ENCODE data around the gene ANKS1A.
"Not testable (repeated sequence)": the region's sequence is repeated elsewhere in the genome, so short reads cannot be mapped to it uniquely, and the experiment has no call there.

Gene ANKS1A

GRCh38 chr6:35093783-35094182, 204.7 kb downstream of the ANKS1A start:
- peaks cover 12% of the 10 kb centered on the region for H3K4me1 ChIP-seq (ENCODE audit: control insufficient read depth, insufficient read depth, low read length)
- H3K9me3 ChIP-seq (ENCODE audit: control insufficient read depth, low read length): no peaks in the 10 kb centered on the region
- no peak overlapping the region for H3K9ac ChIP-seq (ENCODE audit: low read length)
- H3K36me3 ChIP-seq (ENCODE audit: control insufficient read depth, insufficient read depth, low read length): no peaks in the 10 kb centered on the region
- H3K4me3 ChIP-seq (ENCODE audit: low read length): no peak overlapping the region
- H3K27me3 ChIP-seq (ENCODE audit: control insufficient read depth, insufficient read depth, low read length): no peaks in the 10 kb centered on the region

DNA sequence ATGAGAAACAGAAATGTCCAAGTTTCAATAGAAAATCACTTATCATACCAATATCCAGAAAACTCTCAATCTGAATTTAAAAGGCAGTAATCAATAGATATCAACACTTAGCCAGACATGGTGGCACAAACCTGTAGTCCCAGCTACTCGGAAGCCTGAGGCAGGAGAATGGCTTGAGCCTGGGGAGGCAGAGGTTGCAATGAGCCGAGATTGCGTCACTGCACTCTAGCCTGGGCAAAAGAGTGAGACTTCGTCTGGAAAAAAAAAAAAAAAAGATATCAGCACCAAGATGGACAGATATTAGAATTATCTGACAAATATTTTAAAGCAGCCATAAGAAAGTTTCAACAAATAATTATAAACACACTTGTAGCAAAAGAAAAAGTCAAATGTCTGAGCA, 205.1 kb downstream of the ANKS1A start:
- no peak overlapping the region for H3K4me3 ChIP-seq (ENCODE audit: low read length)
- H3K36me3 ChIP-seq (ENCODE audit: control insufficient read depth, insufficient read depth, low read length): no peaks in the 10 kb centered on the region
- H3K4me1 ChIP-seq (ENCODE audit: control insufficient read depth, insufficient read depth, low read length): peaks cover 12% of the 10 kb centered on the region
- no peaks in the 10 kb centered on the region for H3K9me3 ChIP-seq (ENCODE audit: control insufficient read depth, low read length)
- H3K9ac ChIP-seq (ENCODE audit: low read length): no peak overlapping the region
- H3K27me3 ChIP-seq (ENCODE audit: control insufficient read depth, insufficient read depth, low read length): no peaks in the 10 kb centered on the region

- Histone ChIP-seq H3K27me3 (ENCODE audit: control insufficient read depth, insufficient read depth, low read length) (no peaks in the 10 kb centered on the region), H3K4me1 (ENCODE audit: control insufficient read depth, insufficient read depth, low read length) (peaks cover 12% of the 10 kb centered on the region), H3K4me3 (ENCODE audit: low read length) (no peak overlapping the region), H3K9ac (ENCODE audit: low read length) (no peak overlapping the region), H3K36me3 (ENCODE audit: control insufficient read depth, insufficient read depth, low read length) (no peaks in the 10 kb centered on the region), H3K9me3 (ENCODE audit: control insufficient read depth, low read length) (no peaks in the 10 kb centered on the region)
Measured at GRCh38 chr6:35096129-35096862, 207.2 kb downstream of the ANKS1A start.

- no peaks in the 10 kb centered on the region for H3K27me3 ChIP-seq (ENCODE audit: control insufficient read depth, insufficient read depth, low read length)
- H3K4me1 ChIP-seq (ENCODE audit: control insufficient read depth, insufficient read depth, low read length): peaks cover 5% of the 10 kb centered on the region
- H3K4me3 ChIP-seq (ENCODE audit: low read length): no peak overlapping the region
- no peaks in the 10 kb centered on the region for H3K9me3 ChIP-seq (ENCODE audit: control insufficient read depth, low read length)
- H3K9ac ChIP-seq (ENCODE audit: low read length): no peak overlapping the region
- no peaks in the 10 kb centered on the region for H3K36me3 ChIP-seq (ENCODE audit: control insufficient read depth, insufficient read depth, low read length)
Measured at GRCh38 chr6:35099116-35099515, 210.1 kb downstream of the ANKS1A start.

GRCh38 chr6:35105078-35105477, 216.0 kb downstream of the ANKS1A start:
- no peak overlapping the region for H3K4me3 ChIP-seq (ENCODE audit: low read length)
- no peaks in the 10 kb centered on the region for H3K27me3 ChIP-seq (ENCODE audit: control insufficient read depth, insufficient read depth, low read length)
- H3K4me1 ChIP-seq (ENCODE audit: control insufficient read depth, insufficient read depth, low read length): peaks cover 4% of the 10 kb centered on the region
- no peak overlapping the region for H3K9ac ChIP-seq (ENCODE audit: low read length)
- H3K36me3 ChIP-seq (ENCODE audit: control insufficient read depth, insufficient read depth, low read length): no peaks in the 10 kb centered on the region
- no peaks in the 10 kb centered on the region for H3K9me3 ChIP-seq (ENCODE audit: control insufficient read depth, low read length)

GRCh38 chr6:35106061-35106460, 217.0 kb downstream of the ANKS1A start:
- not testable (repeated sequence) for H3K36me3 ChIP-seq (ENCODE audit: control insufficient read depth, insufficient read depth, low read length); H3K9me3 ChIP-seq (ENCODE audit: control insufficient read depth, low read length); H3K4me3 ChIP-seq (ENCODE audit: low read length); H3K27me3 ChIP-seq (ENCODE audit: control insufficient read depth, insufficient read depth, low read length); H3K4me1 ChIP-seq (ENCODE audit: control insufficient read depth, insufficient read depth, low read length); H3K9ac ChIP-seq (ENCODE audit: low read length)

GRCh38 chr6:35107208-35107607, 218.2 kb downstream of the ANKS1A start:
- H3K9me3 ChIP-seq (ENCODE audit: control insufficient read depth, low read length); H3K36me3 ChIP-seq (ENCODE audit: control insufficient read depth, insufficient read depth, low read length); H3K4me1 ChIP-seq (ENCODE audit: control insufficient read depth, insufficient read depth, low read length); H3K27me3 ChIP-seq (ENCODE audit: control insufficient read depth, insufficient read depth, low read length); H3K9ac ChIP-seq (ENCODE audit: low read length); H3K4me3 ChIP-seq (ENCODE audit: low read length): not testable (repeated sequence)

DNA sequence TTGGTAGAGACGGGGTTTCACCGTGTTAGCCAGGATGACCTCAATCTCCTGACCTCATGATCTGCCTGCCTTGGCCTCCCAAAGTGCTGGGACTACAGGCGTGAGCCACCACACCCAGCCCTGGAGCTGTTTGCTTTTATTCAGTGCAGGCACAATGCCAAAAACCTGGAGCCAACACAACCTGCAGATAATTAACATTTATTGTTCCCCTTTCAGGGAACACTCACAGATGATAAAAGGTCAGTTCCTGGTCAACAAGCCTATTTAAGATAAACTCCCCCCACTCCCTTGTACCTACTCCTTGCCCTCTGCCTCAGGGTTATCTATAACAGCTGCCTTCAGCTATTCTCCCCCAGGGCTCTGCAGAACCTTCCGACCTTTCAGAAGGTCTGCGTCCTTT, 218.7 kb downstream of the ANKS1A start:
- H3K27me3 ChIP-seq (ENCODE audit: control insufficient read depth, insufficient read depth, low read length); H3K9ac ChIP-seq (ENCODE audit: low read length); H3K4me3 ChIP-seq (ENCODE audit: low read length); H3K9me3 ChIP-seq (ENCODE audit: control insufficient read depth, low read length); H3K4me1 ChIP-seq (ENCODE audit: control insufficient read depth, insufficient read depth, low read length); H3K36me3 ChIP-seq (ENCODE audit: control insufficient read depth, insufficient read depth, low read length): not testable (repeated sequence)

DNA sequence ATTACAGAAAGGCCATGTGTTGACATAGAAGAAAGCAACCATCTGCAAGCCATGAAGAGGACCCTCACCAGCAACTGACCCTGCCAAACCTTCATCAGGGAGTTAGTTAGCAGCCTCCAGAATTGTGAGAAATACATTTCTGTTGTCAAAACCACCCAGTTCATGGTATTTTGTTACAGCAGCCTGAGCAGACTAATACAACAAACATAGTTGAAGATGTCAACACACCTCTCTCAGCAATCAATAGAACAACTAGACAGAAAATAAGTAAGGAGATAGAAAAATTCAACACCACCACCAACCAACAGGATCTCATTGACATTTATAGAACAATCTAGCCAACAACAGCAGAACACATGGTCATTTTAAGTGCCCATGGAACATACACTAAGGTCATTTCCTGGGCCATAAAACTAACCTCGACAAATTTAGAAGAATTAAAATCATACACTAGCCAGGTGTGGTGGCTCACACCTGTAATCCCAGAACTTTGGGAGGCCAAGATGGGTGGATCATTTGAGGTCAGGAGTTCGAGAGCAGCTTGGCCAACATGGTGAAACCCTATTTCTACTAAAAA, 219.3 kb downstream of the ANKS1A start:
- H3K4me3 ChIP-seq (ENCODE audit: low read length): no peak overlapping the region
- H3K9ac ChIP-seq (ENCODE audit: low read length): no peak overlapping the region
- no peaks in the 10 kb centered on the region for H3K27me3 ChIP-seq (ENCODE audit: control insufficient read depth, insufficient read depth, low read length)
- no peaks in the 10 kb centered on the region for H3K9me3 ChIP-seq (ENCODE audit: control insufficient read depth, low read length)
- peaks cover 4% of the 10 kb centered on the region for H3K4me1 ChIP-seq (ENCODE audit: control insufficient read depth, insufficient read depth, low read length)
- H3K36me3 ChIP-seq (ENCODE audit: control insufficient read depth, insufficient read depth, low read length): no peaks in the 10 kb centered on the region

- no peak overlapping the region for H3K4me3 ChIP-seq (ENCODE audit: low read length)
- no peaks in the 10 kb centered on the region for H3K9me3 ChIP-seq (ENCODE audit: control insufficient read depth, low read length)
- no peaks in the 10 kb centered on the region for H3K4me1 ChIP-seq (ENCODE audit: control insufficient read depth, insufficient read depth, low read length)
- no peak overlapping the region for H3K9ac ChIP-seq (ENCODE audit: low read length)
- H3K36me3 ChIP-seq (ENCODE audit: control insufficient read depth, insufficient read depth, low read length): no peaks in the 10 kb centered on the region
- H3K27me3 ChIP-seq (ENCODE audit: control insufficient read depth, insufficient read depth, low read length): no peaks in the 10 kb centered on the region
Measured at GRCh38 chr6:35120746-35121145, 231.7 kb downstream of the ANKS1A start.

- H3K4me1 ChIP-seq (ENCODE audit: control insufficient read depth, insufficient read depth, low read length): no peaks in the 10 kb centered on the region
- no peak overlapping the region for H3K9ac ChIP-seq (ENCODE audit: low read length)
- no peaks in the 10 kb centered on the region for H3K27me3 ChIP-seq (ENCODE audit: control insufficient read depth, insufficient read depth, low read length)
- H3K9me3 ChIP-seq (ENCODE audit: control insufficient read depth, low read length): no peaks in the 10 kb centered on the region
- H3K4me3 ChIP-seq (ENCODE audit: low read length): no peak overlapping the region
- H3K36me3 ChIP-seq (ENCODE audit: control insufficient read depth, insufficient read depth, low read length): no peaks in the 10 kb centered on the region
Measured at GRCh38 chr6:35124356-35124755, 235.3 kb downstream of the ANKS1A start.

- no peaks in the 10 kb centered on the region for H3K9me3 ChIP-seq (ENCODE audit: control insufficient read depth, low read length)
- H3K9ac ChIP-seq (ENCODE audit: low read length): no peak overlapping the region
Measured at GRCh38 chr6:35128042-35128441, 239.0 kb downstream of the ANKS1A start.

DNA sequence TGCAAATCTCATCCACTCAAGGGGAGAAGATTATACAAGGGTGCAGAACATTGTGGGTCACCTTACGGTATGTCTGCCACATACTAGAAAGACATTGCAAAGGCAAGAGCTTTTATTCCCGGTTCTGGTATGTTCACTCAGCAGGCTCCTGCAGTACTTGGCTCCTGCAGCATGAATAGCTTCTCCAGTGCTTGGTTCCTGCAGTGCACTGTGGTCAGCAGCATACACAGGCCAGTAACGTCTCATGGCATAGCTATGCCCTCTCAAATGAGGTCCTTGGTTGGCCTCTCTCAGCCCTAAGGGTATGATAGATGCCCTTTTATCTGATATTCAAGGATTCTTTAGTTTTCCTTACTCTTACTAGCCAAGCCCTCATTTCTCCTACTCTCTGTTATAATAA, 239.4 kb downstream of the ANKS1A start:
- Histone ChIP-seq H3K9ac (ENCODE audit: low read length) (no peak overlapping the region), H3K36me3 (ENCODE audit: control insufficient read depth, insufficient read depth, low read length) (no peaks in the 10 kb centered on the region), H3K4me1 (ENCODE audit: control insufficient read depth, insufficient read depth, low read length) (no peaks in the 10 kb centered on the region), H3K27me3 (ENCODE audit: control insufficient read depth, insufficient read depth, low read length) (no peaks in the 10 kb centered on the region), H3K9me3 (ENCODE audit: control insufficient read depth, low read length) (no peaks in the 10 kb centered on the region), H3K4me3 (ENCODE audit: low read length) (no peak overlapping the region)

More at GRCh38 chr6:35128042-35128441, 239.0 kb downstream of the ANKS1A start:
- Histone ChIP-seq H3K27me3 (ENCODE audit: control insufficient read depth, insufficient read depth, low read length) (no peaks in the 10 kb centered on the region), H3K4me1 (ENCODE audit: control insufficient read depth, insufficient read depth, low read length) (no peaks in the 10 kb centered on the region), H3K36me3 (ENCODE audit: control insufficient read depth, insufficient read depth, low read length) (no peaks in the 10 kb centered on the region), H3K4me3 (ENCODE audit: low read length) (no peak overlapping the region)

Measured in mucosa of stomach (tissue), 1 donor.